HG03108 (cell line): ENCODE data around the gene SOWAHA.
"Not testable (repeated sequence)": the region's sequence is repeated elsewhere in the genome, so short reads cannot be mapped to it uniquely, and the experiment has no call there.

Experiments used
- ATAC-seq: cut with Tn5 transposase; IDR thresholded peaks from one replicate; pipeline ENCODE4 v1.9.1; 2021; ENCODE audit warnings: moderate library complexity; ENCODE audit not compliant: unreplicated experiment

The SOWAHA gene

DNA sequence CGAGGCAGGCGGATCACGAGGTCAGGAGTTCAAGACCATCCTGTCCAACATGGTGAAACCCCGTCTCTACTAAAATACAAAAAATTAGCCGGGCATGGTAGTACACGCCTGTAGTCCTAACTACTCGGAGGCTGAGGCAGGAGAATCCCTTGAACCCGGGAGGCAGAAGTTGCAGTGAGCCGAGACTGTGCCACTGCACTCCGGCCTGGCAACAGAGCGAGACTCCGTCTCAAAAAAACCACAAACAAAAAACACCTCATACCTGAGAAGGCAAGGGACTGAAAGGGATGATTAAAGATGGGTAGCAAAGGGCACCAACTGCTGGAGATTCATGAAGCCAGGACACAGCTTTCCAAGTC is 6.3 kb upstream of the SOWAHA start:
- not testable (repeated sequence) for ATAC-seq

GRCh38 chr5:132807163-132807838 is 5.8 kb upstream of the SOWAHA start:
- ATAC-seq, result no peak

- ATAC-seq, result no peak
Observed at GRCh38 chr5:132808448-132808847, 4.7 kb upstream of the SOWAHA start.

DNA sequence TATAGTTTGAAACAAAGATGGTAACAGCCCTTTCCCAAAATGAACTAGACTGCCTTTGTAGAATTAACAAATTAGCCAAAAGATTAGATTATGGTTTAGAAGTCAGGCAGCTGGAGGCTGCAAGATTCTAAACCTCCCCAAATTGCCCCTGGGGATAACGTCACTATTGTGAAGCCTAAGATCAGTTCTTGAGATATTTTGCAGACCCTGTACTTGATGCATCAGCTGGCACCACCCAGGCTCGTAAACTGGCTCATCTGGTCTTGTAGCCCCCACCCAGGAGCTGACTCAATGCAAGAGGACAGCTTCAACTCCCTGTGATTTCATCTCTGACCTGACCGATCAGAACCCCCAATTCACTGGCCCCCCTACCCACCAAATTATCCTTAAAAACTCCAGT is 4.2 kb upstream of the SOWAHA start:
- ATAC-seq, result no peak

DNA sequence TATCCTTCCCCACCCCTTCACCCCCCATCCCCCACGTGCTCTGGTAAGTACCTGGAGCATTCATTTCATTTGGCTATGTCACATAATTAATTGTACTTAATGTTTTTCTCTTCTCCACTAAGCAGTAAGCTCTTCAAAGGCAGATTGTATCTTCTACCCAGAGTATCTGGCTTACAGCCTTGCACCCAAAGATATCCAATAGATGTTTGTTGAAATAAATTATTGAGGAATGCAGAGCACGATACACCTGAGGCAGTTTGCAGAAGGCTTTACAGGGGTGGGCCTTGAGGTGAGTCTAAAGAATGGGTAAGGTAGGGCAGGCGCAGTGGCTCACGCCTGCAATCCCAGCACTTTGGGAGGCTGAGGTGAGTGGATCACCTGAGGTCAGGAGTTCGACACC is 2.5 kb upstream of the SOWAHA start:
- ATAC-seq, result no peak

DNA sequence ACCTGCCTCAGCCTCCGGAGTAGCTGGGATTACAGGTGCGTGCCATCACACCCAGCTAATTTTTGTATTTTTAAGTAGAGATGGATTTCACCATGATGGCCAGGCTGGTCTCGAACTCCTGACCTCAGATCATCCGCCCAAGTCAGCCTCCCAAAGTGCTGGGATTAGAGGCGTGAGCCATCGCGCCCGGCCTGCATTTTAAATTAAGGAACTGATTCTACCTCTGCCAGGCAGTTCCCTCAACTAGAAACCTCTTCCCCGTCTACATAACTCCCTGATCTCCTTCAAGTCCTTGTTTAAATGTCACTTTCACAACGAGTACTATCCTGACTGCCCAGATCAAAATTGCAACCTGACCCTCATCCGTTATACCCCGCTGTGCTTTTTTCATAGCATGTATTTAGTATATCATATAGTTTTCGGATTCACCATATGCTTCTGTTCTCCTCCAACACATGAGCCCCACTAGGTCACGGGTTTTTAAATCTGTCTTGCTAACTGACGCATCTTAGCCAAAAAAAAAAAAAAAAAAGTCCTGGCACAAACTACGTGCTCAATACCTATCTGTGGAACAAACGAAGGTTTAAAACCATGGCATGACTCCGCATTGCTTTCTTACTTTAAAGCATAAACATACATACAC is 858 bp upstream of the SOWAHA start:
- no peak for ATAC-seq

DNA sequence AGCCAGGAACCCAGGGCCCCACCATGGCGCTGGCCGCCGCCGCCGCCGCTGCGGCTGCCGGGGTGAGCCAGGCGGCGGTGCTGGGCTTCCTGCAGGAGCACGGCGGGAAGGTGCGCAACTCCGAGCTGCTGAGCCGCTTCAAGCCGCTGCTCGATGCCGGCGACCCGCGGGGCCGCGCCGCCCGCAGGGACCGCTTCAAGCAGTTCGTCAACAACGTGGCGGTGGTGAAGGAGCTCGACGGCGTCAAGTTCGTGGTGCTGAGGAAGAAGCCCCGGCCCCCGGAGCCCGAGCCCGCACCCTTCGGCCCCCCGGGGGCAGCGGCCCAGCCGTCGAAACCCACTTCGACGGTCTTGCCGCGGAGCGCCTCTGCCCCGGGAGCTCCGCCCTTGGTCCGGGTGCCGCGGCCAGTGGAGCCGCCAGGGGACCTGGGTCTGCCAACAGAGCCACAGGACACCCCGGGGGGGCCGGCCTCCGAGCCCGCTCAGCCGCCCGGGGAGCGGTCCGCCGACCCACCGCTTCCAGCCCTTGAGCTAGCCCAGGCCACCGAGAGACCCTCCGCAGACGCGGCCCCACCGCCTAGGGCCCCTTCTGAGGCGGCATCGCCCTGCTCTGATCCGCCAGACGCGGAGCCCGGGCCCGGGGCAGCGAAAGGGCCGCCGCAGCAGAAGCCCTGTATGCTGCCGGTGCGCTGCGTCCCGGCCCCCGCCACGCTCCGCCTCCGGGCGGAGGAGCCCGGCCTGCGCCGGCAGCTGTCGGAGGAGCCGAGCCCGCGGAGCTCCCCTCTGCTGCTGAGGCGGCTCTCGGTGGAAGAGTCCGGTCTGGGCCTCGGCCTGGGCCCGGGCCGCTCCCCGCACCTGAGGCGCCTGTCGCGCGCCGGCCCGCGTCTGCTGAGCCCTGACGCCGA is 749 bp downstream of the SOWAHA start:
- ATAC-seq, result no peak

DNA sequence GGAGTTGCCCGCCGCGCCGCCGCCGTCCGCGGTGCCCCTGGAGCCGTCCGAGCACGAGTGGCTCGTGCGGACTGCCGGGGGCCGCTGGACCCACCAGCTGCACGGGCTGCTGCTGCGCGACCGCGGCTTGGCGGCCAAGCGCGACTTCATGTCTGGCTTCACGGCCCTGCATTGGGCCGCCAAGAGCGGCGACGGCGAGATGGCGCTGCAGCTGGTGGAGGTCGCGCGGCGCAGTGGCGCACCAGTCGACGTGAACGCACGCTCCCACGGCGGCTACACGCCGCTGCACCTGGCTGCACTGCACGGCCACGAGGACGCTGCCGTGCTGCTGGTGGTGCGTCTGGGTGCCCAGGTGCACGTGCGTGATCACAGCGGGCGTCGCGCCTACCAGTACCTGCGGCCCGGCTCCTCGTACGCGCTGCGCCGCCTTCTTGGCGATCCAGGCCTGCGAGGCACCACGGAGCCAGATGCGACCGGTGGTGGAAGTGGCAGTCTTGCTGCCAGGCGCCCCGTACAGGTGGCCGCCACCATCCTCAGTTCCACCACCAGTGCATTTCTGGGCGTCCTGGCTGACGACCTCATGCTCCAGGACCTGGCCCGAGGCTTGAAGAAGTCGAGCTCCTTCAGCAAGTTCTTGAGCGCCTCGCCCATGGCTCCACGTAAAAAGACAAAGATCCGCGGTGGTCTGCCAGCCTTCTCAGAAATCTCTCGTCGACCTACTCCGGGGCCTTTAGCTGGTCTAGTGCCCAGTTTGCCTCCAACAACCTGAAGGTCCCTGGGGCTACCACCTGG is 1.6 kb downstream of the SOWAHA start:
- ATAC-seq, result no peak

- no peak for ATAC-seq
Observed at GRCh38 chr5:132815454-132815853, 2.4 kb downstream of the SOWAHA start.

DNA sequence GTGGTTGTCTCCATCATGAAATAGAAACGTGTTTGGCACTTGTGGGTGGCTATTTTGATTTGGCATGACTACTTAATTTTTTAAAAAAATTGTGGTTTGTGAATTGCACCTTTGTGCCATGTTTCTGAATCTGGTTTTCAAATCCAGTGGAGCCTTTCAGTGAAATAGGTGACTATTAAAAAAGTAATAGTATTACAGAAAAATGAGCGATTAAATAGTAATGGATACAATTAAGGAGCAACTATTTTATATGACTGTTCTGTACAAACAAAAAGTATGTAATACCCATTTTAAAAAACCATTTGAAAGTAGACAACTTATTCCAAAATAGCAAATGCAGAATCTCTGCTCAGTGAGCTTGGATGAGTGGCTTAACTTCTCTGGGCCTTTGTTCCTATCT is 3.0 kb downstream of the SOWAHA start:
- ATAC-seq, result no peak

DNA sequence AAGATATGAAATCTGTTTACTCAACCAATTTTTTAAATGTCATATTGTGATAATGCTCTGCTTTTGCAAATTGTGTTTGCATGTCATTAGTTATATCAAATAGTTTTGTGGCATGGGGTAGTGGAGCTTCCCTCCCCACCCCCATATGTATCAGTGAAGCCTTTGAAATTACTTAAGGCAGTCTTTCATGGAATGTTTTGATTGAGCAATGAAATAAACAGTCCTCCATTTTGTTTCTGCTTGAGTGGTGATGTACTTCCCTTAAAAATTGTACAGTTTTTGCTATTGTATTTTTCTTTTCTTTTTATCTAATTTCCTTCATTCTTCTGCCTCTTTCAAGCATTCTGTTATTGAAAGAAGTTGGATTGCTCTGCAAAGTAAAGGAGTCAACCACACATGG is 3.5 kb downstream of the SOWAHA start:
- no peak for ATAC-seq

DNA sequence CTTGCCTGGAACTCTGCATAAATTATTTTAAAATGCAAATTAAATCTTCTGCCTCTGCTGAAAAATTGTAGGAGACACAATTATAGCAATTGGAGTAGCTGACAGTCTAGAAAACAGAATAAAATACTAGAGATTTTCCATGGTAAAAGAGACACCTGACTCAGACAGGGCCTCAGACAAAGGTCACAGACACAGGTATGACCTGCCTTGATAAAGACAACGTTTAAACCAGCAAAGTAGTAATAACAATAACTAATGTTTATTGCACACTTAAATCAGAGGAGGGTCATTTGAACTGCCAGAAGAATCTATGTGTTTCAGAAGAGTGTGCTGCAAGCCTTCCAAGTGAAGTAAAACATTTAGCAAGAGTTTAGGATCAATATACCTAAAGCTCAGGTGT is 3.9 kb downstream of the SOWAHA start:
- no peak for ATAC-seq

GRCh38 chr5:132819468-132819867 is 6.4 kb downstream of the SOWAHA start:
- no peak for ATAC-seq

GRCh38 chr5:132820162-132820754 is 7.2 kb downstream of the SOWAHA start:
- peak; percentile 56 for ATAC-seq

DNA sequence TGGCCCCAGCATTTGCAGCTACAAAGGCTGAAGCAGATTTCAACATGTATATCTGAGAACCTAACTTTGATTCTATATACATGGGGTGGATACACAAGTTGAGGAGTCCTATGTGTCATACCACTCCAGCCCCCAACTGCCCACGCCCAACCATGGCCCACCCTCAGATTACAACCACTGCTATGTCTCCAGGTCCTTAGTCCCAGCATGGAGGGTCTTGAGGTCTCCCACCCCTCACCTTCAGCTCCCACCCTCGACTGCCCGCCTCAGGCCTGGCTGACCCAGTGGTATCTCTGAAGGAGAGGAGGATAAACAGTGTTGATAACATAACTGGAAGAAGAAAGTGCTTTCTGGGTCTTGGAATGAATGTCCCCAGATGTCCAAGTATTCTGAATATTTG is 8.2 kb downstream of the SOWAHA start:
- no peak for ATAC-seq

GRCh38 chr5:132821791-132822190 is 8.7 kb downstream of the SOWAHA start:
- ATAC-seq, result no peak

- ATAC-seq, result no peak
Observed at GRCh38 chr5:132822650-132823480, 9.8 kb downstream of the SOWAHA start.

- ATAC-seq, result no peak
Observed at GRCh38 chr5:132823481-132824050, 10.5 kb downstream of the SOWAHA start.

GRCh38 chr5:132824426-132824825 is 11.3 kb downstream of the SOWAHA start:
- ATAC-seq, result no peak
